ENCODE data around the gene DNAJC5.

DNAJC5 gene

GRCh38 chr20:63966172-63966943, 71.4 kb downstream of the DNAJC5 start:
- Histone ChIP-seq H4K5ac (ENCODE audit: low read length) (no peak overlapping the region), H3K79me2 (ENCODE audit: control insufficient read depth, insufficient read depth, low read length) (no peaks in the 10 kb centered on the region), H2AK5ac (ENCODE audit: low read length) (no peak overlapping the region), H3K27me3 (ENCODE audit: insufficient read depth, low read length, poor library complexity) (no peaks in the 10 kb centered on the region), H3K4me1 (ENCODE audit: control insufficient read depth, low read depth, low read length) (no peaks in the 10 kb centered on the region), H3K79me1 (ENCODE audit: low read length) (no peaks in the 10 kb centered on the region), H3K4ac (ENCODE audit: low read depth, low read length) (no peak overlapping the region), H2BK15ac (replicated peaks; ENCODE audit: low read depth) (no peak overlapping the region), H4K8ac (ENCODE audit: low read depth, low read length) (no peak overlapping the region), H2BK120ac (ENCODE audit: low read depth, low read length) (no peak overlapping the region), H3K36me3 (ENCODE audit: control insufficient read depth, insufficient read depth, low read length) (peaks cover 11% of the 10 kb centered on the region), H2BK5ac (ENCODE audit: low read length) (no peak overlapping the region), H3K9ac (ENCODE audit: low read length) (no peak overlapping the region), H3K27ac (ENCODE audit: low read depth, low read length) (no peak overlapping the region), H3K23ac (ENCODE audit: low read length) (no peak overlapping the region), H3K4me3 (ENCODE audit: low read length) (peak overlapping the region; percentile 22), H3K18ac (ENCODE audit: low read length) (no peak overlapping the region), H3K4me2 (ENCODE audit: low read length) (no peak overlapping the region), H3K56ac (ENCODE audit: low read length) (no peak overlapping the region)
- WGBS (ENCODE audit: extremely low coverage, insufficient coverage, low lambda C conversion rate) = no CpG with 5 or more reads among the region's 27 CpGs
- DNase-seq = no peak

- Histone ChIP-seq H3K27me3 (ENCODE audit: insufficient read depth, low read length, poor library complexity) (no peaks in the 10 kb centered on the region), H3K79me1 (ENCODE audit: low read length) (no peaks in the 10 kb centered on the region), H3K4ac (ENCODE audit: low read depth, low read length) (no peak overlapping the region), H4K8ac (ENCODE audit: low read depth, low read length) (no peak overlapping the region), H3K18ac (ENCODE audit: low read length) (no peak overlapping the region), H2BK5ac (ENCODE audit: low read length) (no peak overlapping the region), H3K4me1 (ENCODE audit: control insufficient read depth, low read depth, low read length) (no peaks in the 10 kb centered on the region), H3K79me2 (ENCODE audit: control insufficient read depth, insufficient read depth, low read length) (no peaks in the 10 kb centered on the region), H3K56ac (ENCODE audit: low read length) (no peak overlapping the region), H3K4me2 (ENCODE audit: low read length) (no peak overlapping the region), H2AK5ac (ENCODE audit: low read length) (no peak overlapping the region), H2BK120ac (ENCODE audit: low read depth, low read length) (no peak overlapping the region), H3K27ac (ENCODE audit: low read depth, low read length) (no peak overlapping the region), H2BK15ac (replicated peaks; ENCODE audit: low read depth) (no peak overlapping the region), H3K9ac (ENCODE audit: low read length) (no peak overlapping the region), H3K23ac (ENCODE audit: low read length) (no peak overlapping the region), H4K5ac (ENCODE audit: low read length) (no peak overlapping the region), H3K36me3 (ENCODE audit: control insufficient read depth, insufficient read depth, low read length) (peaks cover 11% of the 10 kb centered on the region), H3K4me3 (ENCODE audit: low read length) (no peak overlapping the region)
- DNase-seq = no peak
- WGBS (ENCODE audit: extremely low coverage, insufficient coverage, low lambda C conversion rate) = no CpG with 5 or more reads among the region's 13 CpGs
These were observed 72.0 kb downstream of the DNAJC5 start for GRCh38 chr20:63966944-63967322.

GRCh38 chr20:63967330-63968135, 72.6 kb downstream of the DNAJC5 start:
- Histone ChIP-seq H2BK5ac (ENCODE audit: low read length) (no peak overlapping the region), H3K79me1 (ENCODE audit: low read length) (no peaks in the 10 kb centered on the region), H3K23ac (ENCODE audit: low read length) (no peak overlapping the region), H3K36me3 (ENCODE audit: control insufficient read depth, insufficient read depth, low read length) (peaks cover 11% of the 10 kb centered on the region), H3K4me1 (ENCODE audit: control insufficient read depth, low read depth, low read length) (no peaks in the 10 kb centered on the region), H2BK120ac (ENCODE audit: low read depth, low read length) (no peak overlapping the region), H3K18ac (ENCODE audit: low read length) (no peak overlapping the region), H3K79me2 (ENCODE audit: control insufficient read depth, insufficient read depth, low read length) (no peaks in the 10 kb centered on the region), H3K56ac (ENCODE audit: low read length) (no peak overlapping the region), H3K27me3 (ENCODE audit: insufficient read depth, low read length, poor library complexity) (no peaks in the 10 kb centered on the region), H3K27ac (ENCODE audit: low read depth, low read length) (no peak overlapping the region), H2BK15ac (replicated peaks; ENCODE audit: low read depth) (no peak overlapping the region), H3K9ac (ENCODE audit: low read length) (no peak overlapping the region), H3K4me3 (ENCODE audit: low read length) (no peak overlapping the region), H4K8ac (ENCODE audit: low read depth, low read length) (no peak overlapping the region), H4K5ac (ENCODE audit: low read length) (no peak overlapping the region), H2AK5ac (ENCODE audit: low read length) (no peak overlapping the region), H3K4ac (ENCODE audit: low read depth, low read length) (no peak overlapping the region), H3K4me2 (ENCODE audit: low read length) (no peak overlapping the region)
- no CpG with 5 or more reads among the region's 28 CpGs for WGBS (ENCODE audit: extremely low coverage, insufficient coverage, low lambda C conversion rate)
- DNase-seq = no peak

GRCh38 chr20:63968136-63968927, 73.4 kb downstream of the DNAJC5 start:
- Histone ChIP-seq H2BK120ac (ENCODE audit: low read depth, low read length) (no peak overlapping the region), H2BK5ac (ENCODE audit: low read length) (no peak overlapping the region), H3K36me3 (ENCODE audit: control insufficient read depth, insufficient read depth, low read length) (peaks cover 11% of the 10 kb centered on the region), H3K4ac (ENCODE audit: low read depth, low read length) (no peak overlapping the region), H3K23ac (ENCODE audit: low read length) (no peak overlapping the region), H3K79me2 (ENCODE audit: control insufficient read depth, insufficient read depth, low read length) (no peaks in the 10 kb centered on the region), H3K56ac (ENCODE audit: low read length) (peak overlapping the region; percentile 88), H3K79me1 (ENCODE audit: low read length) (no peaks in the 10 kb centered on the region), H3K9ac (ENCODE audit: low read length) (peak overlapping the region; percentile 81), H3K27me3 (ENCODE audit: insufficient read depth, low read length, poor library complexity) (no peaks in the 10 kb centered on the region), H4K8ac (ENCODE audit: low read depth, low read length) (no peak overlapping the region), H4K5ac (ENCODE audit: low read length) (no peak overlapping the region), H3K27ac (ENCODE audit: low read depth, low read length) (no peak overlapping the region), H3K4me1 (ENCODE audit: control insufficient read depth, low read depth, low read length) (no peaks in the 10 kb centered on the region), H3K4me2 (ENCODE audit: low read length) (no peak overlapping the region), H3K4me3 (ENCODE audit: low read length) (no peak overlapping the region), H2AK5ac (ENCODE audit: low read length) (no peak overlapping the region), H2BK15ac (replicated peaks; ENCODE audit: low read depth) (no peak overlapping the region), H3K18ac (ENCODE audit: low read length) (no peak overlapping the region)
- no peak for DNase-seq
- no CpG with 5 or more reads among the region's 14 CpGs for WGBS (ENCODE audit: extremely low coverage, insufficient coverage, low lambda C conversion rate)

- Histone ChIP-seq H3K79me1 (ENCODE audit: low read length) (no peaks in the 10 kb centered on the region), H3K36me3 (ENCODE audit: control insufficient read depth, insufficient read depth, low read length) (peaks cover 8% of the 10 kb centered on the region), H4K5ac (ENCODE audit: low read length) (no peak overlapping the region), H3K4me1 (ENCODE audit: control insufficient read depth, low read depth, low read length) (no peaks in the 10 kb centered on the region), H3K27ac (ENCODE audit: low read depth, low read length) (no peak overlapping the region), H2BK5ac (ENCODE audit: low read length) (no peak overlapping the region), H3K23ac (ENCODE audit: low read length) (no peak overlapping the region), H3K27me3 (ENCODE audit: insufficient read depth, low read length, poor library complexity) (no peaks in the 10 kb centered on the region), H3K4ac (ENCODE audit: low read depth, low read length) (no peak overlapping the region), H3K4me3 (ENCODE audit: low read length) (peak overlapping the region; percentile 47), H2BK120ac (ENCODE audit: low read depth, low read length) (no peak overlapping the region), H2AK5ac (ENCODE audit: low read length) (no peak overlapping the region), H2BK15ac (replicated peaks; ENCODE audit: low read depth) (no peak overlapping the region), H4K8ac (ENCODE audit: low read depth, low read length) (peak overlapping the region; percentile 41), H3K18ac (ENCODE audit: low read length) (peak overlapping the region; percentile 77), H3K4me2 (ENCODE audit: low read length) (peak overlapping the region; percentile 64), H3K79me2 (ENCODE audit: control insufficient read depth, insufficient read depth, low read length) (no peaks in the 10 kb centered on the region), H3K9ac (ENCODE audit: low read length) (peak overlapping the region; percentile 81), H3K56ac (ENCODE audit: low read length) (peak overlapping the region; percentile 88)
- no CpG with 5 or more reads among the region's 70 CpGs for WGBS (ENCODE audit: extremely low coverage, insufficient coverage, low lambda C conversion rate)
- DNase-seq = no peak
These were observed 74.2 kb downstream of the DNAJC5 start for GRCh38 chr20:63968928-63969760.
